GM12801 (cell line): ENCODE results near the gene LAMA2.

Source experiments
- TF ChIP-seq, protein P1 (sequence below): IDR thresholded peaks from one replicate; pipeline ENCODE4 v1.5.1; 2011; ENCODE audit warnings: control low read depth; ENCODE audit not compliant: insufficient read length; ENCODE audit errors: extremely low read depth

LAMA2 gene

DNA sequence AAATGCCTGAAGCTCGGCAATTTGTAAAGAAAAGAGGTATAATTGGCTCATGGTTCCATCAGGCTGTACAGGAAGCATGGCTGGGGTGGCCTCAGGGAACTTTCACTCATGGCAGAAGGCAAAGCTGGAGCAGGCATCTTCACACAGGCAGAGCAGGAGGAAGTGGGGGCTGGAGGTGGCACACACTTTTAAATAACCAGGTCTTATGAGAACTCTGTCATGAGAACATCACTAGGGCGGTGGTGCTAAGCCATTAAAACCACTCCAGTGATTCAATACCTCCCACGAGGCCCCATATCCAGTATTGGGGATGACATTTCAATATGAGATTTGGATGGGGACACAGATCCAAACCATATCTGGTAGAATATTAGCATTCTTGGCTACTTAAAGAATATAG lies 481.8 kb downstream of the LAMA2 start:
- TF ChIP-seq, protein P1, sequence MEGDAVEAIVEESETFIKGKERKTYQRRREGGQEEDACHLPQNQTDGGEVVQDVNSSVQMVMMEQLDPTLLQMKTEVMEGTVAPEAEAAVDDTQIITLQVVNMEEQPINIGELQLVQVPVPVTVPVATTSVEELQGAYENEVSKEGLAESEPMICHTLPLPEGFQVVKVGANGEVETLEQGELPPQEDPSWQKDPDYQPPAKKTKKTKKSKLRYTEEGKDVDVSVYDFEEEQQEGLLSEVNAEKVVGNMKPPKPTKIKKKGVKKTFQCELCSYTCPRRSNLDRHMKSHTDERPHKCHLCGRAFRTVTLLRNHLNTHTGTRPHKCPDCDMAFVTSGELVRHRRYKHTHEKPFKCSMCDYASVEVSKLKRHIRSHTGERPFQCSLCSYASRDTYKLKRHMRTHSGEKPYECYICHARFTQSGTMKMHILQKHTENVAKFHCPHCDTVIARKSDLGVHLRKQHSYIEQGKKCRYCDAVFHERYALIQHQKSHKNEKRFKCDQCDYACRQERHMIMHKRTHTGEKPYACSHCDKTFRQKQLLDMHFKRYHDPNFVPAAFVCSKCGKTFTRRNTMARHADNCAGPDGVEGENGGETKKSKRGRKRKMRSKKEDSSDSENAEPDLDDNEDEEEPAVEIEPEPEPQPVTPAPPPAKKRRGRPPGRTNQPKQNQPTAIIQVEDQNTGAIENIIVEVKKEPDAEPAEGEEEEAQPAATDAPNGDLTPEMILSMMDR, result no peak

DNA sequence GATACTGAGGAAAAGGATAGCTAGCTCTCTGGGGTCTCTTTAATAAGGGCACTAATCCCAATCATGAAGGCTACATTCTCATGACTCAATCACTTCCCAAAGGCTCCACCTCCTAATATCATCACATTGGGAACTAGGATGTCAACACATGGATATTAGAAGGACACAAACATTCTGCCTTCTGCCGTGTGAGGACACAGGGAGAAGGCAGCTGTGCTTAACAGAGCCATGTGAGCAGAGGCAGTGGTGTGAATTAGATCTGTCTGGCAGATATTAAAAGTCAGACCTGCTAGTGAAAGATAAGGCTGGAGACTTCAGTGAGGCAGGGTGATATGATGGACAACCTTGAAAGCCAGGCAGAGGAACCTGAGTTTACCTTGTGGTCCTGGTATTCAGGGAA lies 485.1 kb downstream of the LAMA2 start:
- TF ChIP-seq, protein P1, result no peak

DNA sequence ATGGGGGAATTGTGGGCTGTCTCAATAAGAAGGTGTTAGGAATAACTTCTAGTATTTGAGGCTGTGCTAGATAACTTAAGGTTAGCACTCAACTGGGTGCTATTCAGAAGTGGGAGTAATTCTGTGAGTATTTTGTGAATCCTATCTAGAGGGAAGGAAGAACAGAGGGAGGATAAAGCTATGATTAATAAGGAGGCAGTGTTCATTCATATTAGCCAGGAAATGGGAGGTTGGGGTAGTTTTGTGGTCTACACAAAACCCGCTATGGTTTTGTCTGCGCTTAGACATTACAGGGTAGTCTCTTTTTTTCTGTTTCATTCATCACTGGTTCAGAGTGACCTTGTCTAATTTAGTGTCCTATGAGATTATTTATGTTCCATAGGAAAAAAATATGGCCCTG lies 486.0 kb downstream of the LAMA2 start:
- TF ChIP-seq, protein P1, result no peak

DNA sequence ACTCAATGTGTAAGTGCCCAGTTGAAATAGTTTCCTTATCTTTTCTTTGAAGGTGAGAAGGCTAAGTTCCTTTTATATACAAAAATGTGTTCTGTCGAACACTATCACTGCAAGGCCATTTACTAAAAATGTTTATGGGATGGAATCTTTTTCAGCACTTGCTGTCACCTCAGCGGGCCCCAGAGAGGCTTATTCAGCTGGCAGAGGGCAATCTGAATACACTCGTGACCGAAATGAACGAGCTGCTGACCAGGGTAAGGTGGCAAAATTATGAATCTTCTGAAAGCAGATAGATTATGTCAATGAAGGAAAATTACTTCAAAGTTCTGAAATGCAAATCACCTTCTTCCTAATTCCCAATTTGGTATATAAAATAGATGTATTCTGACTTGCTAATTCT lies 486.8 kb downstream of the LAMA2 start:
- TF ChIP-seq, protein P1, result no peak

DNA sequence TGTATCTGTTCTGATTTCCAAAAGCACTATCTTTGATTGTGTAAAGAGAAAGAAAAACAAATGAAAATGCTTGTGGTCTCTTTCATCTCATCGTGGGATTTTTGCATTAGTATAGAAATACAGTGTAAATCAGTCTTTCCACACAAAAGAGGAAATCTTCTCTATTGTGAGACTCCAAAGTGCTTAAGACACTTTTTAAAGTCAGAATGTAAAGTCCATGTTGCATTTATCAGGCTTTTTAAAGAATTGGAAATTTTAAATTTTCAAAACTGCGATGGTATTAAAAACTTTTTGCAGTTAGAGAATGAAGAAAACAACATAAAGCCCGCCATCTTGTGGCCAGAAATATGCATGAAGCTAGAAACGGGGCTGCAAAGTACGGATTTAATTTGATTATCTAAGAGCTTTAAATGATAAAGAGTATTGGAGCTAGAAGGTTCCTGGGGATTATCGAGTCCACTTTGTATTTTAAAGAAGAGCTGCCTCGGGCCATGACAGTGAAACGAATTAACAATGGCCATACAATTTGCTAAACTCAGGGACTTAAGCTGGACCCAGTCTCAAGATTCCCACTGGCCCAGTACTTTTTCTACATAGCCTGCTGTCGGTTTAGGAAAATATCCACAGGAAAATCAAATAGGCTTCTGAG lies 487.5 kb downstream of the LAMA2 start:
- TF ChIP-seq, protein P1, result no peak

DNA sequence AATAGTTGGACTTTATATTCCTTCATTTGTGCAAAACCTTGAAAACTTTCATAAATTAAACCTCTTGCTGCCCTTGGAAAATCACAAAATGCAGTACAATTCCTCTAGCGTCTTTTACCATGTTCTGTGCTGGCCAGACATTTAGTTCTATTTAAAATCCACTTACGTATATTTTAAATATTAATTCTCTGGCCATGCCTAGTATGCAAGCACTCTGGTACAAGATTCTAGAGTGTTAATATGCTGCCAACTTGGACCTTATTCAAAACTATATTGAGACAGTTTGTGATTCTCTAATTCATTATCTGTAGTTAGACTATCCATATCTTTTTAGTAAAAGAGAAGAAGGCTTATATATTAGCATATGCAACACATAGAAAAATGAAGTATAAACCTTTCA lies 498.9 kb downstream of the LAMA2 start:
- TF ChIP-seq, protein P1, result no peak

DNA sequence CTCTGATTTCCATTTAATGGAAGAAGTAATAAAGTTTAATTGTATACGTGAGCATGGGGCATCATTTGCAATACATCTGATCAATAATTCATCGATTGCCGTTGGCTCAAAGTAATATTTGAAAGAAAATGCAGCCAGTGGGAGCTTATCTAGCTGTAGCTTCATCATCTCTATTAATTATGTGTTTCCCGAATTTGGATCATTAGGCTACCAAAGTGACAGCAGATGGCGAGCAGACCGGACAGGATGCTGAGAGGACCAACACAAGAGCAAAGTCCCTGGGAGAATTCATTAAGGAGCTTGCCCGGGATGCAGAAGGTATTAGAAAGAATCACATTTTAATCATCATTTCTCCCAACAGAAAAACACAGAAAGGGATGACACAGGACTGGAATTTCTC lies 500.0 kb downstream of the LAMA2 start:
- TF ChIP-seq, protein P1, result no peak

DNA sequence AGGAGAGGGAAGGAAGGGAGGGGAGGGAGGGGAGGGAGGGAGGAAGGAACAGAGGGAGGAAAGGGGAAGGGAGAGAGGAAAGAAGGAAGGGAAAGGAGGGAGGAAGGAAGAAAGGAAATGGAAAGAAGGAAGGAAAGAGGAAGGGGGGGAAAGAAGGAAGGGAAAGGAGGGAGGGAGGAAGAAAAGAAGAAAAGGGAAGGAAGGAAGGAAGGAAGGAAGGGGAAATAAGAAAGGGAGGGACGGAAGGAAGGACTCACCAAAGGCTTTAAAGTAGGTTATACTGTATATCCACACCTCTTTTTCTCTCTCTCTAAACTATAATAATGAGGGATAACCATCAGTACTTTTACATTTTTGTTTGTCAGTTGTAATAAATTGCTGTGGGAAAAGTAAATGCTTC lies 502.2 kb downstream of the LAMA2 start:
- TF ChIP-seq, protein P1, result no peak
